Body of pancreas (tissue), 4 donors: ENCODE measurements around the gene SETMAR.

ENCODE experiments used
- CTCF ChIP-seq, 7 experiments: fragments of 450-650 bp in 4 of 7; fragments of 200-600 bp in 3 of 7; sonication (generic) in 3 of 7; IDR thresholded peaks; one replicate each; pipeline ENCODE4 v1.5.1; 2016 to 2019; ENCODE audit warnings: antibody characterized with exemption in 7 of 7
- POLR2A ChIP-seq, 3 donors: fragments of 450-650 bp; IDR thresholded peaks; one replicate each; pipeline ENCODE4 v1.6.1; 2016; ENCODE audit warnings: antibody characterized with exemption in 3 of 3, mild to moderate bottlenecking in 2 of 3

GRCh38 chr3:4356546-4357410 is 53.6 kb downstream of the SETMAR start:
- TF ChIP-seq CTCF (IDR thresholded peaks at IDR 0.05), result no peak
- no peak for TF ChIP-seq POLR2A (IDR thresholded peaks at IDR 0.05)
